Activated CD4-positive, alpha-beta T cell treated with anti-CD3 and anti-CD28 coated beads, Interleukin-2, Interleukin-4, amounts not matched to agents 100 ng/mL and 50 ng/mL, durations not matched to agents 16 hours and 8 hours (primary cell): ENCODE results near the gene ARRDC1.
"Not testable (repeated sequence)": the region's sequence is repeated elsewhere in the genome, so short reads cannot be mapped to it uniquely, and the experiment has no call there.

Experiments used
- DNase-seq: peaks from one replicate; pipeline ENCODE4 v3.0.0-alpha.2; 2020; ENCODE audit warnings: low spot score

The ARRDC1 gene

GRCh38 chr9:137586854-137587253 lies 18.6 kb upstream of the ARRDC1 start:
- no peak for DNase-seq

- no peak for DNase-seq
These were observed 17.2 kb upstream of the ARRDC1 start for GRCh38 chr9:137588311-137588710.

- no peak for DNase-seq
These were observed 16.6 kb upstream of the ARRDC1 start for GRCh38 chr9:137588891-137589290.

DNA sequence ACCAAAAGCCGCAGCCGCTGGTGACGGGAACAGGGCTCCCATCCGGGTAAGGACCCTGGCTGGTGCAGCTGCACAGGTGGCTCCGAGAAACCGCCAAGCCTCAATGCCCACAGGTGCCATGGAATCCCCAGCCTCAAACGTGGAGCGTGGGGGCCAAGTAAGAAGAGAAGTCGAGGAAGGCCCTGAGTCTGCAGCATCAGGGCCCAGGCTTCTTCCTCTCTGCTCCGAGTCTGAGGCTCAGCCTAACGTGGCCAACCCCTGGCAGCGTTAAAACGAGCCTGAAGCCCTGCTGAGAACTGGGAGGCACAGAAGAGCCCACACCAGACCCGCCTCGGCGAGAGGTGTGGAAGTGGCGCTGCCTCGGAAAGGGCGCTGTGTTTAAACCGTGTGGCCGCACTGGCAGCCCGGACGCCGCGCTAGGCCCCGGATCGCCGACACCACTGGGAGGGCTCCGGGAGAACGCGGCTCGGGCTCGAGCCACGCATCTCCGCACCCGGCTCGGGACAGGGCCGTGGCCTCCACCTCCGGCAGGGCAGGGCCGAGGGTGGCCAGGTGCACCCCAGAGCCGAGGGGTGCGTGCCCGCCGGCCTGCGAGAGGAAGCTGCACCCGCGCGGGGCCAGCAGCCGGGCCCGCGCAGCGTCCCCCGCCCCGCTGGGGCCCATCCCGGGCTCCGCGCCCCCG lies 15.9 kb upstream of the ARRDC1 start:
- DNase-seq = no peak

DNA sequence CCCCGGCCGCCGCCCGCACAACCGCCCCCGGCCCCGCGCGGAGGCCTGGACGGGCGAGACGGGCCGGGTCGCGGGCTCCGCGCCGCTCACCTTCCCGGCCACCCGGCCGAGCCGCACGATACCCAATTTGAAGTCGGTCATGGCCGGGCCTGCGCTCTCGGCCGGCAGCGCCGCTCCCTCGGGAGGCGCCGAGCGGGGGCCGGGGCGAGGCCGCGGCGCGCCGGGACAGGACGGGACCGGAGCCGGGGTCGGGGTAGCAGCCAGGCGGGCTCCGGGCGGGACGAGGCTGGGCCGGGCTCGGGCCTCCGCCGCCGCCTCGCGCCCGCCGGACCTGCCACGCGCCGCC lies 15.4 kb upstream of the ARRDC1 start:
- no peak for DNase-seq

- peak; percentile 90 for DNase-seq
These were observed 14.8 kb upstream of the ARRDC1 start, which contains the start of gene ZMYND19 for GRCh38 chr9:137590469-137591383. Gene ZMYND19, minus strand, starts transcription at chr9:137590512. Its CDS starts 249 bp downstream, at chr9:137590263.

- DNase-seq = no peak
These were observed 12.7 kb upstream of the ARRDC1 start for GRCh38 chr9:137592767-137593166.

GRCh38 chr9:137593176-137593575 lies 12.3 kb upstream of the ARRDC1 start:
- DNase-seq = no peak

DNA sequence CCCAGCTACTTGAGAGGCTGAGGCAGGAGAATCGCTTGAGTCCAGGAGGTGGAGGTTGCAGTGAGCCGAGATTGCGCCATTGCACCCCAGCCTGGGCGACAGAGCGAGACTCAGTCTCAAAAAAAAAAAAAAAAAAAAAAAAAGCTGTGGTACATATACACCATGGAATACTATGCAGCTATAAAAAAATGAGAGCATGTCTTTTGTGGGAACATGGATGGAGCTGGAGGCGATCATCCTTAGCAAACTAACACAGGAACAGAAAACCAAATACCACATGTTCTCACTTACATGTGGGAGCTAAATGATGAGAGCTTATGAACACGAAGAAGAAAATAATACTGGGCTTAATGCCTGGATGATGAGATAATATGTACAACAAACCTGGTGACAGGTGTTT lies 8.9 kb upstream of the ARRDC1 start:
- DNase-seq = not testable (repeated sequence)

DNA sequence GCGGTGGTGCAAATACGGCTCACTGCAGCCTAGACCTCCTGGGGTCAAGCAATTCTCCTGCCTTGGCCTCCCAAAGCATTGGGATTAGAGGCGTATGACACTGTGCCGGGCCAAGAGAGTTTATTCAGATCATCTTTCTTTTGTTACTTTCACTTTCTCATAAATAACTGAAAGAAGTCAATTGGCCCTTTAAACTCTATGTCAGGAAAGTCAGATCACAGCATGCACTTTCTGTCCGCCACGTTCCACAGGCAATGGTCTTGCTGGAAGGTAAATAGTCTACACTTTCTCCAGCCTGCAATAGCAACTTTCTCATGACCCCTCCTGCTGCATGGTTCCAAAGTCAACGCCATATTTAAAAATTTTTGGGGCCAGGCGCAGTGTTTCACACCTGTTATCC lies 6.5 kb upstream of the ARRDC1 start:
- no peak for DNase-seq

GRCh38 chr9:137602661-137603060 lies 2.8 kb upstream of the ARRDC1 start:
- no peak for DNase-seq

- DNase-seq = no peak
These were observed 1.6 kb upstream of the ARRDC1 start for GRCh38 chr9:137603879-137604278.

GRCh38 chr9:137604345-137605086 lies 970 bp upstream of the ARRDC1 start:
- DNase-seq = no peak

DNA sequence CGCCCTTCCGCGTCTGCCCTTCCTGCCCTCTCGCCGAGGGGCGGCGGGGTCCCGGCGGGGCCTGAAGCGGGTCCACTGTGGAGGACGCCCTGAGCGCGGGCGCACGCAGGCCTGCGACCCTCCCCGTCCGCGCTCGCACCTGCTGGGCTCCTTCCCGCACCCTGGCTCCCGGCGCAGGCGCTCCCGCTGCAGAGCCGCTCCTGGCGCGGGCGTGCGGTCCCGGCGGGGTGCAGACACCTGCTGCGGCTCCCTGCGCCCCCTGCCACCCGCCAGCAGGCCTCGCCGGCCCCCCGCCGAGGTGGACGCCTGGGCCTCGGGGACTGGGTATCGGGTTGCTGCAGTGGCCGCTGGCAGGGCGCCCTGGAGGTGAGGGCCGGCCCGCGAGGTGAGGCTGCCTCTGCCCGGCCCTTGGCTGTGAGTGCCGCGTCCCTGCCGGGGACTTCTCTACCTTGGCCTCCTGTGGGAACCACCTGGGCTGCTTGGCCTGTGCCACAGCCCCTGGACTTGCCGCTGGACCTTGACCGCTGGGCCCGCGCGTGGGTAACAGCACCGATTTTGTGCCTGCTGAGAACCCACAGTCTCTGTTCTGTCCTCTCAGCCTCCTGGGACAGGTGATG lies 627 bp downstream of the ARRDC1 start:
- no peak for DNase-seq

GRCh38 chr9:137606734-137607138 lies 1.2 kb downstream of the ARRDC1 start:
- no peak for DNase-seq

GRCh38 chr9:137607141-137607857 lies 1.8 kb downstream of the ARRDC1 start:
- no peak for DNase-seq

DNA sequence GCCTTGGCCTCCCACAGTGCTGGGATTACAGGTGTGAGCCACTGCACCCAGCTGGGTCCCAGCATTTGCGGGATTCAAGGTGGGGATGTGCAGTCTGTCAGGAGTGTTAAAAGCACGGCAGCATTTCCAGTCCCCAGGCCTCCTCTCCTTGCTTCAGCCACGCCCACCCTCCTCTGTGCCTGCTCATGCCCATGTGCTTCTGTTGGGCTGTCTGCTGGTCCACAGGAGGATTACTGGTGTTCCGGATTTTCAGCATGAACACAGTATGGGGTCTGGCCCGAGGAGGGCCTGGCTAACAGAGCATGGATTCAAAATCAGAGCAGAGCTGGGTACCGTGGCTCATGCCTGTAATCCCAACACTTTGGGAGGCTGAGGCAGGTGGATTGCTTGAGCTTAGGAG lies 5.5 kb downstream of the ARRDC1 start:
- DNase-seq = no peak

- no peak for DNase-seq
These were observed 6.4 kb downstream of the ARRDC1 start for GRCh38 chr9:137611623-137612609.

DNA sequence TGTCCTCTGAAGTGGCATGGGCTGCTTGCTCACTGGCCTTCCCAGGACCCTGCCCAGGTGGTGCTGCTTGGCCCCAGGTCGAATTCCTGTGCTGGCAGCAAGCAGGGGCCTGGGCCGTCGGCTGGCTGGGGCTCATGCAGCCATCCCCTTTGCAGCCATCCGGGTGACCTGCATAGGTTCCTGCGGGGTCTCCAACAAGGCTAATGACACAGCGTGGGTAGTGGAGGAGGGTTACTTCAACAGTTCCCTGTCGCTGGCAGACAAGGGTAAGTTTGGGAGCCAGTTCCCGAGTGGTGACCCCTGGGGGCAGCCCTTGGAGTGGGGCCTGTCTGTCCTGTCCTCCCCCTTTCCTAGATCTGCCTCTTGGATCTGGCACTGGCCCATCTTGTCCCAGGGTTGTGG lies 7.3 kb downstream of the ARRDC1 start:
- DNase-seq = no peak

DNA sequence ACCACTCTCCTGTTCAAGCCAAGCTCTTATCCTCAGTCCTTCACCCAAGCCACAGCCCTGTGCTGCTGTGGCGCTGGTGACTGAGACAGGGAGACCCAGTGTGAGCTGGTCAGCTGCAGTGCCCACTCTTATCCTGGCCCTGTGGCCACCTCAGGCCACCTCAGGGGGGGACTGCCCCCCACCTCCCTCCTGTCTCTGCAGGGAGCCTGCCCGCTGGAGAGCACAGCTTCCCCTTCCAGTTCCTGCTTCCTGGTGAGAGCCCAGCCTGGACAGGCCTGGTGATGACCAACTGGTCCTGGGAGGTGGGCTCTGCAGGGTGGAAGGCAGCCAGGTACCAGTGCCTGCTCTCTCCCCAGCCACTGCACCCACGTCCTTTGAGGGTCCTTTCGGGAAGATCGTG lies 7.8 kb downstream of the ARRDC1 start:
- no peak for DNase-seq
